HEK293 (cell line): ENCODE data around the gene OSBP2.

ENCODE experiments used
- CTCF ChIP-seq: fragments of 450-650 bp; formaldehyde crosslinking; IDR thresholded peaks from 2 replicates; pipeline ENCODE4 v1.5.1; 2016; ENCODE audit warnings: missing biosample characterization, missing genetic modification characterization
- ZNF747 ChIP-seq: fragments of 450-650 bp; formaldehyde crosslinking; IDR thresholded peaks from 2 replicates; pipeline ENCODE4 v1.5.1; 2016; ENCODE audit warnings: missing biosample characterization, missing genetic modification characterization
- ZNF830 ChIP-seq: fragments of 450-650 bp; IDR thresholded peaks from 2 replicates; pipeline ENCODE4 v1.5.0; 2018; ENCODE audit warnings: missing biosample characterization, missing genetic modification characterization, low read depth, mild to moderate bottlenecking, moderate library complexity

GRCh38 chr22:30860176-30861105 lies 165.8 kb downstream of the OSBP2 start:
- no peak for TF ChIP-seq ZNF830 (tag by site-specific recombination)
- no peak for TF ChIP-seq ZNF747 (tag by site-specific recombination)
- no peak for TF ChIP-seq CTCF (tag by site-specific recombination)
